SU-DHL-6 (cell line): Measurements from ENCODE around the gene SLC8A1.

Source experiments
- CTCF ChIP-seq: fragments of 200-600 bp; sonication (generic); IDR thresholded peaks from one replicate; pipeline ENCODE4 v1.5.1; 2017; ENCODE audit warnings: antibody characterized with exemption, mild to moderate bottlenecking, low read length, moderate library complexity; ENCODE audit not compliant: insufficient read depth, poor library complexity, severe bottlenecking
- EZH2phosphoT487 ChIP-seq: fragments of 200-600 bp; sonication (generic), shearing (Covaris generic); conservative IDR thresholded peaks from 2 replicates; pipeline ENCODE4 v1.6.1; 2018; ENCODE audit warnings: mild to moderate bottlenecking, antibody characterized with exemption, low read length, moderate library complexity, mixed read lengths

DNA sequence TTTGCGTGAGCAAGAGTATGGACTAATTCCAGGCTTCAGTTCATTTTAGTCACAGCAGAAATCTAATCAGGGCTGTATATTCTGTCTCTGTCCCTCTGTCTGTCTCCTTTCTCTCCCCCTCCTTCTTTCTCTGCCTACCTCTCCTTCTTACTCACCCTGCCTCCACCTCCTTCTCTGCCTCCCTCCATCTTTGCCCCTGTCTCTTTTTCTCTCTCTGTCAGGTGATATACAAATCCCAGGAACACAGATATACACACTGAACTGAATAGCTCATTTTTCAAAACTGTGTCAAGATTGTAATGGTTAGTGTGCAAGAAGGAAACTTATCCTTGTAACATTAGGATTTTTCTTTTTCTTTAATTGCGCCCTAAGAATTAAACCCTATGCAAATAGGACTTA, 32.5 kb downstream of the SLC8A1 start:
- TF ChIP-seq CTCF (no peak), EZH2phosphoT487 (no peak)
